Activated CD4-positive, alpha-beta T cell treated with anti-CD3 and anti-CD28 coated beads, Interleukin-2, Interleukin-4, amounts not matched to agents 100 ng/mL and 50 ng/mL, durations not matched to agents 16 hours and 8 hours (primary cell): ENCODE results near the gene NUP153.
"Not testable (repeated sequence)": the region's sequence is repeated elsewhere in the genome, so short reads cannot be mapped to it uniquely, and the experiment has no call there.

Experiments used
- DNase-seq: peaks from one replicate; pipeline ENCODE4 v3.0.0-alpha.2; 2020; ENCODE audit warnings: low spot score

NUP153 gene

DNA sequence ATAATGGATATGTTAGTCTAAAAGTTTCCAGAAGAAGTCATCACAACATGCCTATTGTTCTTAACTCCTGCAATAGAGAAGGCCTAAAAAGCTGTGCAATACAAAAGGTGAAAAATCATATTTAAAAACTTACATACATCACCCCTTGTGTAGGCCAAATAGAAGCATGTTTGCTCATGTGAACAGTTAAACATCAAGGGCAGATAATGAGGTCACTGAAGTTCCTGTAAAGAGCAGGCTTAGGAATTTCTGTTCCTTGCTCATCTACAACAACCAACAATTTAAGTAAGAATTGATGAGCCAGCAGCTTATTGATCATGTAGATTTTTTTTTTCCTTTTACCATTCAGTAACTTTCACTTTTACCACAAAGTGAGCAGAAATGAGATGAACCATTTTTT, 7.5 kb upstream of the NUP153 start:
- DNase-seq = no peak

DNA sequence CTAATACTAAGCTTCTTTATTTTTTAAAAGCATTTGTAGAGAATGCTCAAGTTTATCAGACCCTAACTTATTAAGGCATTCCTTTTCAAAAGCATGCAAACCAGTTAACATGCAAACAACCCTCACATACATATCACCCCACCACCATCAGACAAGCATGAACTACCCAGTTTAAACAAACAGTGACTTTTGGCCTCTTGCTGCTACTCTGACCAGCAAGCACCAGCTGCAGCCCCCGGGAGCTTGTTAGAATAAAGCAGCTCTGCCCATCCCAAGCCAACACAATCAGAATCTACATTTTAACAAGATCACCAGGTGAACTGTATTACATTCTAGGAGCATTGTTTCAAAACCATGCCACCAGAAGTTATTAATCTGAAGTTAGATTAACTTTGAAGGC, 5.9 kb upstream of the NUP153 start:
- DNase-seq = no peak

DNA sequence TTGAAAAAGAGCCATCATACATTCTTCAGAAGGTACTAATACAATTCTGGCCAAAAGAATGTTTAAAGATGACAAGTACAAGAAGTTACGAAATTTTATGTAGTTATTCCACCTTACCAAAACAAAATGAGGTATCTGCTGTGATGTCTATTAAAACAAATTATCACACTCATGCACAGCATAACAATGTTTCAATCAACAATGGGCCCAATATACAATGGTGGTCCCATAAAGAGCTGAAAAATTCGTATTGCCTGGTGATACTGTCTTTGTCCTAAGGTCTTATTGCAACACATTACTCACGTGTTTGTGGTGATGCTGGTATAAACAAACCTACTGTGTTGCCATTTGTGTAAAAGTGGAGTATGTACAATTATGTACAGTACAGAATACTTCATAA, 3.6 kb upstream of the NUP153 start:
- DNase-seq = no peak

DNA sequence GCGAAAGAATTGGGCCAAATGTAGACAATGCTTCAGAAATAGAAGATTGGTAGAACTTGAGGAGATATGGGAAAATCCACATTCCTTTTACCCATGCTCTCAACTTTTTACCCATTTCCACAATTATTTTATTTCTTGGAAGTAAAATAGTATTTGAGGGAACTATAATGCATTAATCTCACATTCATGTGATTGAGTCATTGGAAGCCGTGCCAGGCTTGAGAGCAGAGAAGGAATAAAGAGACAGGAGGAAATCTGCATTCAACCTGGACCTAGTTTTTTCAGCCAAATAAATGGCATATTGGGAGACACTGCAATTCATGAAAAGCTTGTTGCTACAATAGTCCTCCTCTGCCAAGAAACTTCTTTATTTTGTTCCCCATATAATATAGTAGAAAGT, 2.8 kb upstream of the NUP153 start:
- no peak for DNase-seq

DNA sequence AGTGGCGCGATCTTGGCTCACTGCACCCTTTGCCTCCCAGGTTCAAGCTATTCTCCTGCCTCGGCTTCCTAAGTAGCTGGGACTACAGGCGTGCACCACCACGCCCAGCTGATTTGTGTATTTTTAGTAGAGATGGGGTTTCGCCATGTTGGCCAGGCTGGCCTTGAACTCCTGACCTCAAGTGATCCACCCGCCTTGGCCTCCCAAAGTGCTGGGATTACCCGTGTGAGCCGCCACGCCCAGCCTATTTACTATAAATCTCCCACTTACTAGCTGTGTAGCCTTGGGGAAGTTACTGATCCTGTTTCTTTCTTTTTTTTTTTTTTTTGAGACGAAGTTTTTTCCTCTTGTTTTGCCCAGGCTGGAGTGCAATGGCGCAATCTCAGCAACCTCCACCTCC, 1.3 kb upstream of the NUP153 start:
- not testable (repeated sequence) for DNase-seq

DNA sequence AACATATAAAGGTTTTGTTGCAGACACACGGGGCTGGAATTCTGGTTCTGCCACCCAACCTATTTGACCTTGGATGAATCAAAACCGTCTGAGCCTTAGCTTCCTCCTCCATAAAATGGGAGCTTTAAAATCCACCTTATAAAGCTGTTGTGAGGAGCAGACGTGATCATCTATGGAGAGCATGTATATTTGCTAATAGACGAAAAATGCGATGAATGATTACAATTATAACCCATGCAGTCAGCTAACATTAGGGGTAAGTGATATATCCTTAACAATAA, 586 bp upstream of the NUP153 start:
- DNase-seq = no peak

DNA sequence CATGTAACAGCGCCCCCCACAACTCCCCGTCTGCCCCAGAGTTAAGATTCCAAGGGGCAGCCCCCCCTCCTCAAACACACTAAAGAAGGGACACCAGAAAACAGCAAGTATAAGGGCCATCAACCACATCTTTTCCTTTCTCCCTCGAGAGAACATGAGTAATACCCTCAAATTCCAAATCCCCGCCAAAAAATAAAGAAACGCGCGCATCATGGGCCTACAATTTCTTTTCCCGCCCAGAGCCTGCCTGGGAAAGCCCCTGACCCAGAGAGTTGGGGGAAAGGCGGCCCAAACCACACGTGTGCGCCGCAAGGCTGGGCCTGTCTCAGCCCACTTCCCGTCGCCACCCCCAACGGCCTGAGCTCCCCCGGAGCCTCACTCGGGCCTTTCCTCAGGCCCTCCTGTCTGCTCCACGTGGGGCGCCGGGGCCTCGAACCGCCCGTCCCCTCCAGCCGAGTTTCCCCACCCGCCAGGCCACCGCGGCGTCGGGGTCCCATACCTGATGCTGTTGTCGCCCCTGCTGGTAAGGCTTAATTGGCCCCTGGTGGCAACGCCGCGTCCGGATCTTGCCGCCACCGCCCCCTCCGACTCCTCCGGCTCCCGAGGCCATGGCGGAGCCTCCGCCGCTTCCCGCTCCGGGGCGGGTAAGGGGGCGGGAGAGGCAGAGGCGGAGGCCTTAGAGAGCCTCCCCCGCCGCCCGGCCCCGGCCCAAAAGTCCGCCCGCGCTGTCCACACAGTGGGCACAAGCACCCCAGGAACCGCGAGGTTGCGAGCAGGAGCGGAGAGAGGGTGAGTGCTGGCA, 746 bp downstream of the NUP153 start:
- peak; percentile 92 for DNase-seq

DNA sequence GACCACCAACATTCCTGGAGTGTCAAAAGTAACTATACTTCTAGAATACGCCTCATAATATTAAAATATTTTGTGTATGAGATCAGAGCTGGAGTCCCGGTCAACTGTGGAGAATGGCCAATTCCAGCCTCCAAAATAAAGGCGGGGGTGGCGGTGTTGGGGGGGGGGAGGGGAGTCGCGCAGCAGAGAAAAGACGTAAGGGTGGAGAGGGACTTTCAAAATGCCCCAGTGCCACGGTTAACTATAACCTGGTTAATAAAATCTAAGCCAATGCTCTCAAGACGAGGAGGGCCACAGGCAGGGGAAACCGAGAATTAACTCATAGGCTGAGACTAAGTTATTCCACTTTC, 1.3 kb downstream of the NUP153 start:
- no peak for DNase-seq

DNA sequence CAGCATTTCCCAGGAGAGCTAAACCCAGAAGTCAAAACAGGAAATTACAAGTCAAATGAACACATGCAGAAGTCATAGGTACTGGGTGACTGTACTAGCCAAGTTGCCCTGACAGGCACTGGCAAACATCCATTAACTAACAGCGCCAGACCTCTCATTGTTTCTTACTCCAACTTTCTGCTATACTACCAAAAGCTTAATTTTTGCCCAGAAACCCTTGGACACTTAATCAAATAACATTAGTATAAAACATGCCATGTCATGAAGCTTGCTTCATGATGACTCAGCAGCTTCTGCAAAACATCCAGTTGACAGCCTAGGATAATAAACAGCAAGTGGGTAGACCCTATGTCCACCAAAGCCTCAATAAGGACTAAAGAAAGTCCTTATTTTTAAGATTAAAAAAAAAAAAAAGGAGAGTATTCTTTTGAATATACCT, 3.5 kb downstream of the NUP153 start:
- DNase-seq = peak; percentile 59

DNA sequence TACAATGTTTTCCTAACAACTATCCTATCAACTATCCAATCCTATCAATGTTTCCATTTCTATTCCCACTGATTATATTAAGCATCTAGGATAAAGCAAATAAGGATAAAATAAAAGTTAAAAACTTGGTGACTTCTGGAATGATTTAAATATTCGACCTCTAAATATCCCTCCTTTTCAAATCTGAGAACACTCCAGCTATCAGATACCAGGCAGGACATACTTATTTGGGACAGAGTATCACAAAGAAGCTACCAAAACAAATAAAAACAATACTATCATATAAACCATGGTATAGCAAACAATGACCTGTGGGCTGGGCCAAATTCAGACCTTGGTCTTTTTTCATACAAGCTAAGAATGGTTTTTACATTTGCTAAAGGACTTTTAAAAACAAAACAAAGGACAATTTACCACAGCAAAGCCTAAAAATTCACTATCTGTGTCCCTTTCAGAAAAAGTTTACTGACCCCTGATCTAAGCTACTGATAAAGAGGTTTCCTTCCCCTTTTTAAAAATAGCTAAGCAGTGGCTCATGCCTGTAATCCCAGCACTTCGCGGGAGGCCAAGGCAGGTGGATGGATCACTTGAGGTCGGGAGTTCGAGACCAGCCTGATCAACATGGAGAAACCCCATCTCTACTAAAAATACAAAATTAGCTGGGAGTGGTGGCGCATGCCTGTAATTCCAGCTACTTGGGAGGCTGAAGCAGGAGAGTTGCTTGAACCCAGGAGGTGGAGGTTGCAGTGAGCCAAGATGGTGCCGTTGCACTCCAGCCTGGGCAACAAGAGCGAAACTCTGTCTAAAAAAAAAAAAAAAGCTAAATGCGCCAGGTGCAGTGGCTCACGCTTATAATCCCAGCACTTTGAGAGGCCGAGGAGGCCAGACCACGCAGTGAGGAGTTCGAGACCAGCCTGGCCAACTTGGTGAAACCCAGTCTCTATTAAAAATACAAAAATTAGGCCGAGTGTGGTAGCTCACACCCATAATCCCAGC, 6.0 kb downstream of the NUP153 start:
- no peak for DNase-seq

DNA sequence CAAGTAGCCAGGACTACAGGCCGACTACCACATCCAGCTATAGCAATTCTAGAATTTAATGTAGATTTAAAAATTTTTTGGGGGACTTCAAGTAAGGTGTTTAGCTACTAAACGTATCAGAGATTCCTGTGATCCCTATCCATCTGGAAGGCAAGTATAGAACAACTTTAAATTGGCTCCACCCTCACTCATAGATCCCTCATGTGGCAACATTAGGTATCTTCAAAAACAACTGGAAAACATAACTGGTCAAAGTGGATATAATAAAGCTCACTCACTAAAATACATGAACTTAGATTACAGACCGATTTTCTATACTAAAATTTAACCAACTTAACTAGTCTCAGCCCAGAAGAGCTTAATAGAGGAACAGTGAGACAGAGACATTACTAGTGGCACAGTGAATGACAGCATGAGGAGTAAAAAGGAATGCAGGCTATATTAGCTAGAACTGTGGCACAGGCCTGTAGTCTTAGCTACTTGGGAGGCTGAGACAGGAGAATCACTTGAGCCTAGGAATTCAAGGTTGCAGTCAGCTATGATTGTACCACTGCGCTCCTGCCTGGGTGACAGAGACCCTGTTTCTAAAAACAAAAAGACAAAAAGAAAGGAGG, 14.7 kb downstream of the NUP153 start:
- DNase-seq = no peak

DNA sequence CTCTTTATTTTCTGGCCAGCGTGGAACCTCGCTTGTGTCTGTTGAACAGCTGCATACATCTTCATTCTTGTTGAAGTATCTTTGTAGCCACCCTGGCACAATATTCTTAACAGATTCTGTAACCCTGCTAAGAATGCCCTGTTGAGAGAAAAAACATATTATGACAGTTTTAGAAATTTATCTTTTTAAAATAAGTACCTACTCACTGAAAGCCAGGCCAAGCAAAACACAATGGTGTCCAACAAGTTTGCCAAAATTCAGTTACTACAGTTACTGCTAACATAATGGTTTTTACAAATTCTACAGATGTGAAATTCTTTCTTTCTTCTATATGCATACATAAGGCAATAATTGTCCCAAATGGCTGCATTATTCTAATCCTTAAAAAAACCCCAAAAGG, 18.2 kb downstream of the NUP153 start:
- DNase-seq = no peak

DNA sequence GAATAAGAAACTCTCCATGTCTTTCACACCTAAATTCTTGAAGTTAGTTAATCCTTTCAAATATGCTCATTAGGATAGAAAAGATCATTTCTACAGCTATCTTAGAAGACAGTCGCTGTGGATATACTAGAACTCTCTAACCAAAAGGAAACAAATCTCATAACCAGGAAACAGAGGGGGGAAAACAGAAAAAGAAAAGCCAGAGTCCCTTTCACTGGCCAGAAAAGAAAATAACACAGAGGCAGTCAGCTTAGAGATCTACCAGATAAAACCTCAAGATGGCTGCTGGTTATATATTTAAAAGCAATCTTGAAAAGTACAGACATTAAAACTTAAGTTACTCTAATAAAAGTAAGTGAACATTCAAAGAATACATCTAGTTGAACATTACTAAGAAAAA, 19.6 kb downstream of the NUP153 start:
- DNase-seq = no peak

DNA sequence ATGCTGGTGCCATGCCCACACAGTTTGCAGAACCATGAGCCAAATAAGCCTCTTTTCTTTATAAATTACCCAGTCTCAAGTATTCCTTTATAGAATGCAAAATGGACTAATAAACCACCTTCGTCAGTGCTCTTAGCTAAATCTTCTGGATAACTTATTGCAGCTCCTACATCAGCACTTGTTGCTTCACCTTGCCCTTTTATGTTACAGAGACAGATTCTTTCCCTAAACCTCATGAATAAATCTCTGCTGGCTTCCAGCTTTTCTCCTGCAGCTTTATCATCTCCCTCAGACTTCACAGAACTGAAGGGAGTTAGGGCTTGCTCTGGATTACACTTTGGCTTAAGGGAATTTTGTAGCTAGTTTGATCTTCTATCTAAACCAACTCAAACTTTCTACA, 22.6 kb downstream of the NUP153 start:
- no peak for DNase-seq

DNA sequence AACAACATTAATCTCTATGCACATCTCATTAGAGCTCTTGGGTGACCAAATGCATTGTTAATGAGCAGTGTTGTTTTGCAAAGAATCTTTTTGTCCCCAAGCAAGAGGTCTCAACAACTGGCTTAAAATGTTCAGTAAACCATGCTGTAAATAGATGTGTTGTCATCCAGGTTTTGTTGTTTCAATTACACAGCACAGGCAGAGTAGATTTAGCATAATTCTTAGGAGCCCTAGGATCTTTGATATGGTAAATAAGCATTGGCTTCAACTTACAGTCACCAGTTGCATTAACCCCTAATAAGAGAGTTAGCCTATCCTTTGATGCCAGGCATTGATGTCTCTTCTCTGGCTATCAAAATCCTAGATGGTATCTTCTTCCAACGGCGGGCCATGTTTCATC, 23.3 kb downstream of the NUP153 start:
- no peak for DNase-seq

DNA sequence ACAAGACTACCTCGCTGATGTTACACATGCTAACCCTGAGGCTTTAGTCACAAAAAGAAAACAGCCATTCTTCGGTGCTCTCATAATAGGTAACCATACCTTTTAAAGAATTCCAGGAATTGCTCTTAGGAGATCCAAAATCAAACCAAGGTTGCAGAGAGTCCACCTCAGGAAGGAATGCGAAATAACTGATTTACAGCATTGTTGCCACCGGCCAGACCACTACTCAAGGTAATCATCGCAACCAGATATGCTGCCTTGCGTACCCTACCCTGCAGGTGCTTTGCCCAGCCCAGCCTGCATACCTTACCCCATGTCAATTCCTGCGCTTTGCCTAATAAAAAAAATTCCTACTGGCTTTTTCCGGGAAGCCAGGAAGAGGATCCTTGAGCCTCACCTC, 27.0 kb downstream of the NUP153 start:
- DNase-seq = no peak

DNA sequence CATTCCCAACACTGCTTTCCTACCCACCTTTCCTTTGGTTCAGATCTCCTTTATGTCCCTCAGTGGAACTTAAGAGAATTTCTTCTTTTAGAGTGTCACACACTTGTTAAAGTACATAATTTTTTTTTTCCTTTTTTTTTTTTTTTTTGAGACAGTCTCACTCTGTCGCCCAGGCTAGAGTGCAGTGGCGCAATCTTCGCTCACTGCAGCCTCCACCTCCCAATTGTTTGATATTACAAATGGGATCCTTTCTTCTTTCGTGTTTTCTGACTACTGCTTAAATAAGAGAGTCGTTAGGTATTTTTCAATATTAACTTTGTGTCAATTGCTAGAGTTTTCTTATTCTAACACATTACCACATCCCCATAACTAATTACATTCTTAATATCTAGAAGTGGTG, 29.1 kb downstream of the NUP153 start:
- no peak for DNase-seq

DNA sequence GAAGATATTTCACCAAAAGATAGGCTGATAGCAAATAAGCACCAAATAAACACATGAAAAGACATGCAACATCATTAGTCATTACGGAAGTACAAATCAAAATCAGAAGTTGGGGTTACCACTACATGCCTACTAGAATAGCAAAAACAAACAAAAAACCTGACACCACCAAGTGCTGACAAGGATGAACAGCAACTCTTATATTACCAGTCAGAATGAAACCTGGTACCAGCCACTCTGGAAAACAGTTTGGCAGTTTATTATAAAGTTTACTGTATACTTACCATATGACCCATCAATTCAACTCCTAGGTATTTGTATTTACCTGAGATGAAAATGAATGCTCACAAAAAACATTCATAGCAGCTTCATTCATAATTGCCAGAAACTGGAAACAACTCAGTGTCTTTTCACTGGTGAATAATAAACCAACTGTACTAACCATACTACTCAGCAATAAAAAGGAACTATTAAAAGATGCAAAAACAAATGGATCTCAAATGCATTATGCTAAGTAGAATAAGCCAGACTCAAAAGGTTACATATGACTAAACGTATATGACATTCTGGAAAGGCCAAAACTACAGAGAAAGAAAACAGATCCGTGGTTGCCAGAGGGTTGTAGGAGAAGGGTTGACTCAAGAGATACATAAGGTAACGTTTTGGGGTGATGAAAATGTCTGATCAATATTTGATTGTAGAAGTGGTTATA, 33.0 kb downstream of the NUP153 start:
- DNase-seq = peak; percentile 89

DNA sequence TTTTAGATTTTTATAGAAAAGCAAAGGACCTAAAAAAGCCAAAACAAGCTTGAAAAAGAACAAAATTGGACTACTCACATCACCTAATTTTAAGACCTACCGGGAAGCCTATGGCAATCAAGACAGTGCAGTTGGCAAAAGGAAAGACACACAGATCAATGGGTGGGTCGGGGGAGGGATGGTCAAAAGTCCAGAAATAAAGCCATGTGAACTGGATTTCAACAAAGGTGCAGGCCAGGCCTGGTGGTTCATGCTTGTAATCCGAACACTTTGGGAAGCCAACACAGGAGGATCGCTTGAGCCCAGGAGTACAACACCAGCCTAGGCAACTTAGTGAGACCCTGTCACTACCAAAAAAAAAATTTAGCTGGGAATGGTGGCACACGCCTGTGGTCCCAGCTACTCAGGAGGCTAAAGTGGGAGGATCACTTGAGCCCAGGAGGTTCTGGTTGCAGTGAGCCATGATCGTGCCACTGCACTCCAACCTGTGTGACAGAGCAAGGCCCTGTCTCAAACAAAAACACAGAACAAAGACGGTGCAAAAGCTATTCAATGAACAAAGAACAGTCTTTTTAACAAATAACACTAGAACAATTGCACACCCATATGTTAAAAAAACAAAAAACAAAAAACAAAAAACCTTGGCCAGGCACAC, 34.5 kb downstream of the NUP153 start:
- no peak for DNase-seq

DNA sequence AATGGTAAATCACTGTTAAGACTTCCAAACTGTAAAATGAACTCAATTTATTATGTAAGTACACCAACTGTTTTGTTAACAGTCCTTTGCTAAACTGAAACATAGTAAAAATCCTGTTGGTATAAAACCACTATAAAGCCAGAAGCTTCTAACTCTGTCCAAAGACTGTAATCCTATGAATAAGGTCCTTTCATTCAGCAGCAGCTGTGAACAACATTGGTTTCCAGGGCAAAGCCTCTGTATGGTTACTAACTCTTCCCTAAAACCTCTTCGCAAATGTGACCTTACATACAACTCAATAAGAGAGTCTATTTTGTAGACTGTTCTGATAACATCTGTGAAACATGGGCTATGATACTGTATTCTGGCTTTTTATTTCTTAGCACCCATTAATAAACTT, 40.1 kb downstream of the NUP153 start:
- DNase-seq = no peak

DNA sequence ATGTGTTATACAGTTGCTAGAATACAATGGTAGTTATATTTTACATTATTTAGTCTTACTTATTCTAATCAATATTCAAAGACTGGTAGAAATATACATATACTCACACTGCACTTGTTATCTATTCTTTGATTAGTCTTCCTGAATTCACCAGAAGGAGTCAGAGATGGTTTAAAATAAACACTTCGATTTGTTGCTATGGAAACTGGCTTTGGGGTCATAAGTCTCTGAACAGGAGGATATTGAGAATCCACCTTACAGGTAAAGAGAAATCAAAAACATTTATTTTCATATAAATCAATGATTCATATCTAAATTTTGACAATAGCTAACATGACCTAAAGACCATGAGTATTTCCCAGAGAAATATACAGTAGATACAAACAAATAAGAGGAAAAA, 41.6 kb downstream of the NUP153 start:
- DNase-seq = no peak

DNA sequence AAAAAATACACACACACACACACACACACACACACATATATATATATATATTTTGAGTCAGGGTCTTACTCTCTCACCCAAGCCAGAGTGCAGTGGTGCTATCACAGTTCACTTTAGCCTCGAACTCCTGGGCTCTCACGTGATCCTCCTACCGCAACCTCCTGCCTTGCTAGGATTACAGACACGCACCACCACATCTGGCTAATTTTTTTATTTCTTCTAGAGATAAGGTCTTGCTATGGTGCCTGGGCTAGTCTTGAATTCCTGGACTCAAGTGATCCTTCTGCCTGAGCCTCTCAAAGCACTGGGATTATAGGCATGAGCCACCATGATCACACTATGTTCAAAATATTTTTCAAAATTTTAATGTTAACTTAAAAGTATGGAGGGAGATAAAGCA, 43.5 kb downstream of the NUP153 start:
- DNase-seq = no peak
